NT2/D1 (cell line): ENCODE results near the gene SNRPA1.

Experiments
- SUZ12 ChIP-seq: IDR thresholded peaks from 2 replicates; pipeline ENCODE4 v1.6.1; 2011; ENCODE audit not compliant: insufficient read length, insufficient read depth; ENCODE audit errors: extremely low read depth
- YY1 ChIP-seq: IDR thresholded peaks from 2 replicates; pipeline ENCODE4 v1.6.1; 2011; ENCODE audit not compliant: insufficient read length, insufficient read depth
- ZNF274 ChIP-seq: IDR thresholded peaks from 2 replicates; pipeline ENCODE4 v1.6.1; 2011; ENCODE audit warnings: mild to moderate bottlenecking, low read depth, low read length

DNA sequence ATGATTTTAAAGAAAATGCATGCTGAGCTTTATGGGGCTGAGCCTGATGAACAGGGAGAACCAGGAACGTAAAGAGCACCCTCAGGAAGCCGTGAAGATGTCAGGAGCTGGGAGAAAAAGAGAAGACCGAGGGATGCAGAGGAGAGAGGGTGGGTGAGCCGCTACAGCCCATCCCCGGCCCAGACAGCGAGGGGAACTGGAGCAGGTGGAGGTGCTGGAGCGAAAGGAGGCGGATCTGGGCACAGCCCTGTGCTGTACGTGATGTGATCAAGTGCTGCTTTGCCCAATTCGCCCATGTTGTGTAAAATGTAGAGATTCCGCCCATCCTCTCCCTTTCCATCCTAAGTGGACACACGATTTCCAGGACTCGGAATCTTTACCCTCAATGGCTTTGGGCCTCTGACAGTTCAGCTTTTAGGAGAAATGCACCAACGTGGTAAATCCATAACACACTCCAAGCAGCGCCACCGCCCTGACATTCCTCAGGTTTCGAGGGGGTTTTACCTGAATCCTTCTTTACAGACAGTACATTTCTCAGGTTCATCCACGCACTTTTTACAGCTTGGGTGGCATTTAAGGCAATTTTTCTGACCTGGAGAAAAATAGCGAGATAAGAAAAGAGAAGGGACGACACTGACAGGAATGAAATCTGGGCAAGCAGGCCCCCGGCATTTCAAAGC lies 27.1 kb upstream of the SNRPA1 start:
- TF ChIP-seq YY1, result no peak
- TF ChIP-seq ZNF274, result no peak
- no peak for TF ChIP-seq SUZ12
